GM12878 (cell line): Measurements from ENCODE around the gene SLC25A36. TPM values are rescaled to one million over a fixed set of nuclear protein-coding genes. Genes with fewer than 3 reads are reported as not detected.

ENCODE experiments used
- ATAC-seq: fragments of 200-7000 bp; cut with Tn5 transposase; 3 replicates; pipeline ENCODE4 v1.9.1; 2020; ENCODE audit warnings: mild to moderate bottlenecking, moderate library complexity
- BruUV-seq: library from RNA; stranded (reverse); fragments of 400-500 nt; replicated peaks from 2 replicates; lab custom pipeline; 2021; lab: Mats Ljungman, UMichigan
- CTCF ChIA-PET: fragments of 300-600 bp; sonication (Branson Sonifier 250); formaldehyde crosslinking; extraction: SDS; loops from one replicate; lab custom pipeline; 2021; ENCODE audit warnings: inconsistent platforms; lab: Yijun Ruan, JAX
- POLR2A ChIA-PET: fragments of 350-600 bp; formaldehyde crosslinking; extraction: SDS; loops from one replicate; lab custom pipeline; 2021; ENCODE audit warnings: inconsistent platforms; lab: Charles Lee
- RAD21 ChIA-PET: fragments of 300-600 bp; sonication (Branson Sonifier 250); formaldehyde crosslinking; loops from one replicate; lab custom pipeline; 2023; ENCODE audit warnings: antibody characterized with exemption; ENCODE audit not compliant: unreplicated experiment; lab: Charles Lee
- SMC1A ChIA-PET: fragments of 300-600 bp; sonication (Branson Sonifier 250); formaldehyde crosslinking; loops from one replicate; lab custom pipeline; 2023; ENCODE audit not compliant: unreplicated experiment, uncharacterized antibody; lab: Charles Lee
- DNase-seq: peaks from one replicate; pipeline ENCODE4 v3.0.0-alpha.2; 2011; ENCODE audit warnings: low read depth, low spot score
- FAIRE-seq: peaks from 3 replicates; lab custom pipeline; 2011; peaks lifted over from hg19 to GRCh38; lab: Jason Lieb, UNC
- H2AFZ ChIP-seq: 2 replicates; pipeline ENCODE4 v1.6.0; 2011; ENCODE audit warnings: low read depth, low read length, control low read depth; ENCODE audit not compliant: control insufficient read depth
- H3K27ac ChIP-seq: 2 replicates; pipeline ENCODE4 v1.5.1; 2011; ENCODE audit warnings: control low read depth; ENCODE audit not compliant: control insufficient read depth, insufficient read depth
- H3K27me3 ChIP-seq, 2 experiments: replicated peaks in 1 of 2; 2 replicates each; pipeline versions ENCODE4 v1.6.0 to v1.6.1; 2011; ENCODE audit warnings: low read length in 1 of 2; ENCODE audit not compliant: control insufficient read depth in 2 of 2, insufficient read depth in 2 of 2
- H3K36me3 ChIP-seq, 2 experiments: 2 replicates each; pipeline ENCODE4 v1.5.1; 2011; ENCODE audit warnings: low read length in 1 of 2; ENCODE audit not compliant: control insufficient read depth in 2 of 2, insufficient read depth in 2 of 2
- H3K4me1 ChIP-seq: 2 replicates; pipeline ENCODE4 v1.6.1; 2011; ENCODE audit warnings: mild to moderate bottlenecking, low read length, moderate library complexity, mixed read lengths; ENCODE audit not compliant: control insufficient read depth, insufficient read depth
- H3K4me2 ChIP-seq: 2 replicates; pipeline ENCODE4 v1.6.0; 2011; ENCODE audit warnings: control low read depth; ENCODE audit not compliant: control insufficient read depth, insufficient read depth
- H3K4me3 ChIP-seq: fragments of 200-600 bp; sonication (generic); 2 replicates; pipeline ENCODE4 v1.5.1; 2016
- H3K79me2 ChIP-seq: 2 replicates; pipeline ENCODE4 v1.6.0; 2011; ENCODE audit warnings: low read length; ENCODE audit not compliant: control insufficient read depth, insufficient read depth
- H3K9ac ChIP-seq: 2 replicates; pipeline ENCODE4 v1.8.0; 2011; ENCODE audit warnings: low read length, control low read depth, mixed read lengths; ENCODE audit not compliant: control insufficient read depth, insufficient read depth
- H3K9me3 ChIP-seq: replicated peaks from 3 replicates; pipeline ENCODE4 v1.5.1; 2011; ENCODE audit warnings: mild to moderate bottlenecking, low read length; ENCODE audit not compliant: control insufficient read depth, insufficient read depth
- H4K20me1 ChIP-seq: 2 replicates; pipeline ENCODE4 v1.6.0; 2011; ENCODE audit not compliant: control insufficient read depth, insufficient read depth
- FOXK2 ChIP-seq: fragments of 450-650 bp; IDR thresholded peaks from 2 replicates; pipeline ENCODE4 v1.6.1; 2017; ENCODE audit warnings: mild to moderate bottlenecking, moderate library complexity
- MEF2B ChIP-seq: fragments of 450-650 bp; IDR thresholded peaks from 2 replicates; pipeline ENCODE4 v1.6.1; 2018; ENCODE audit warnings: mild to moderate bottlenecking, moderate library complexity; ENCODE audit not compliant: partially characterized antibody, poor library complexity, severe bottlenecking
- PAX5 ChIP-seq: IDR thresholded peaks from 2 replicates; pipeline ENCODE4 v1.6.1; 2011; ENCODE audit warnings: low read depth, low read length, borderline replicate concordance
- PKNOX1 ChIP-seq: fragments of 450-650 bp; IDR thresholded peaks from 2 replicates; pipeline ENCODE4 v1.6.1; 2016; ENCODE audit warnings: mild to moderate bottlenecking
- POLR2A ChIP-seq: IDR thresholded peaks from 2 replicates; pipeline ENCODE4 v1.6.1; 2011; ENCODE audit warnings: low read depth, mild to moderate bottlenecking, low read length
- POU2F2 ChIP-seq: IDR thresholded peaks from 3 replicates; pipeline ENCODE4 v1.6.1; 2011; ENCODE audit warnings: low read depth, mild to moderate bottlenecking, low read length, borderline replicate concordance
- SUZ12 ChIP-seq: fragments of 200-600 bp; sonication (generic); IDR thresholded peaks from one replicate; pipeline ENCODE4 v1.6.1; 2018; ENCODE audit warnings: antibody characterized with exemption, mild to moderate bottlenecking; ENCODE audit not compliant: unreplicated experiment
- USF2 ChIP-seq: IDR thresholded peaks from 2 replicates; pipeline ENCODE4 v1.6.1; 2011; ENCODE audit warnings: low read depth, low read length, improper control_type of control experiment, borderline replicate concordance
- YBX1 ChIP-seq: fragments of 450-650 bp; IDR thresholded peaks from 2 replicates; pipeline ENCODE4 v1.6.1; 2016; ENCODE audit warnings: antibody characterized with exemption
- ZNF217 ChIP-seq: fragments of 450-650 bp; IDR thresholded peaks from 2 replicates; pipeline ENCODE4 v1.6.1; 2017; ENCODE audit warnings: antibody characterized with exemption, mild to moderate bottlenecking
- ZSCAN29 ChIP-seq: fragments of 450-650 bp; IDR thresholded peaks from 2 replicates; pipeline ENCODE4 v1.6.1; 2017; ENCODE audit warnings: mild to moderate bottlenecking, moderate library complexity
- WGBS: methylation state at CpG from one replicate; pipeline ENCODE4 v1.1.6; 2016; ENCODE audit warnings: low lambda C conversion rate; ENCODE audit not compliant: insufficient replicate concordance, insufficient coverage; ENCODE audit errors: missing lambda C conversion rate; 5-methylcytosine and 5-hydroxymethylcytosine counted together
- in situ Hi-C: fragments of 300-500 bp; cut with MboI; formaldehyde crosslinking; loops from 9 replicates; pipeline ENCODE4 v1.14.3; 2018; ENCODE audit warnings: mixed read lengths
- intact Hi-C: fragments of 100-400 bp; cut with micrococcal nuclease; formaldehyde crosslinking; loops from one replicate; pipeline ENCODE4 v1.14.2; 2022; ENCODE audit not compliant: unreplicated experiment
- polyA plus RNA-seq, 11 experiments: library from polyadenylated mRNA; depleted of rRNA in 4 of 11; unstranded in 6 of 11; stranded (reverse) in 5 of 11; fragments of >200 nt; fragmentation: Nextera tagmentation in 4 of 11; fragmentation: Illumina TruSeq in 1 of 11; extraction: Ambion mirVana in 4 of 11; extraction: Trizol in 1 of 11; gene quantifications; 1 replicate in 1 of 11; 2 replicates in 10 of 11; pipeline versions ENCODE4 v1.2.1 to v1.2.3, GENCODE V29; 2011 to 2016; ENCODE audit warnings: inconsistent platforms in 2 of 11, missing spikeins in 2 of 11, low read depth in 1 of 11
- total RNA-seq, 4 experiments: library from RNA; depleted of rRNA in 3 of 4; stranded (reverse); fragments of >200 nt in 3 of 4; fragmentation: Illumina TruSeq in 1 of 4; extraction: Trizol in 1 of 4; gene quantifications; 2 replicates each; pipeline versions ENCODE4 v1.2.1 to v1.2.3, GENCODE V29; 2013 to 2021
- TF ChIP-seq, protein P1 (sequence below): IDR thresholded peaks from 2 replicates; pipeline ENCODE4 v1.6.1; 2012; ENCODE audit warnings: improper control_type of control experiment, low read depth, low read length; ENCODE audit not compliant: insufficient replicate concordance

The SLC25A36 gene
- total and polyA plus RNA-seq, 10 of the 15 experiments (the other 5 are each of a cell fraction or from before 2014, with no cell fraction given), result 13.0 to 183 (median 47.7) TPM

DNA sequence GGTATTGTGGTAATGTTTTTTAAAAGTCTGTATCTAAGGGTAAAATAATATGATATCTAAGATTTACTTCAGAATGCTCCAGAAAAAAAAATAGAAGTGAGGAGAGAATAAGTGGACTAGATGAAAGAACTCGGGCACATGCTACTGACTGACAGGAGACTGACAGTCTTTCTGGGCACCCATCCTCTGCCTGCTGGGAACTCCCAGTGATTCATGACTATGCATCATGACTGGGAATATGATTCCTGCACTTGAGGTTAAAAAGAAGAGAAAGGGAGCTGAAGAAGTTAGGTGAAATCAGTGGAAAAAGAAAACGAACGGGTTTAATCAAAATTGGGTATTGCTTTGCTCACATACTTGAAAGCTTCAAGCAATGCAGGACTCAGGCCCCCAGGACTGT, 73.8 kb downstream of the SLC25A36 start:
- no peak for DNase-seq
- TF ChIP-seq PAX5 (no peak), FOXK2 (no peak), USF2 (no peak), SUZ12 (no peak), POLR2A (no peak), POU2F2 (no peak), ZNF217 (no peak), YBX1 (no peak), MEF2B (no peak), ZSCAN29 (no peak), PKNOX1 (no peak)
- TF ChIP-seq, protein P1, sequence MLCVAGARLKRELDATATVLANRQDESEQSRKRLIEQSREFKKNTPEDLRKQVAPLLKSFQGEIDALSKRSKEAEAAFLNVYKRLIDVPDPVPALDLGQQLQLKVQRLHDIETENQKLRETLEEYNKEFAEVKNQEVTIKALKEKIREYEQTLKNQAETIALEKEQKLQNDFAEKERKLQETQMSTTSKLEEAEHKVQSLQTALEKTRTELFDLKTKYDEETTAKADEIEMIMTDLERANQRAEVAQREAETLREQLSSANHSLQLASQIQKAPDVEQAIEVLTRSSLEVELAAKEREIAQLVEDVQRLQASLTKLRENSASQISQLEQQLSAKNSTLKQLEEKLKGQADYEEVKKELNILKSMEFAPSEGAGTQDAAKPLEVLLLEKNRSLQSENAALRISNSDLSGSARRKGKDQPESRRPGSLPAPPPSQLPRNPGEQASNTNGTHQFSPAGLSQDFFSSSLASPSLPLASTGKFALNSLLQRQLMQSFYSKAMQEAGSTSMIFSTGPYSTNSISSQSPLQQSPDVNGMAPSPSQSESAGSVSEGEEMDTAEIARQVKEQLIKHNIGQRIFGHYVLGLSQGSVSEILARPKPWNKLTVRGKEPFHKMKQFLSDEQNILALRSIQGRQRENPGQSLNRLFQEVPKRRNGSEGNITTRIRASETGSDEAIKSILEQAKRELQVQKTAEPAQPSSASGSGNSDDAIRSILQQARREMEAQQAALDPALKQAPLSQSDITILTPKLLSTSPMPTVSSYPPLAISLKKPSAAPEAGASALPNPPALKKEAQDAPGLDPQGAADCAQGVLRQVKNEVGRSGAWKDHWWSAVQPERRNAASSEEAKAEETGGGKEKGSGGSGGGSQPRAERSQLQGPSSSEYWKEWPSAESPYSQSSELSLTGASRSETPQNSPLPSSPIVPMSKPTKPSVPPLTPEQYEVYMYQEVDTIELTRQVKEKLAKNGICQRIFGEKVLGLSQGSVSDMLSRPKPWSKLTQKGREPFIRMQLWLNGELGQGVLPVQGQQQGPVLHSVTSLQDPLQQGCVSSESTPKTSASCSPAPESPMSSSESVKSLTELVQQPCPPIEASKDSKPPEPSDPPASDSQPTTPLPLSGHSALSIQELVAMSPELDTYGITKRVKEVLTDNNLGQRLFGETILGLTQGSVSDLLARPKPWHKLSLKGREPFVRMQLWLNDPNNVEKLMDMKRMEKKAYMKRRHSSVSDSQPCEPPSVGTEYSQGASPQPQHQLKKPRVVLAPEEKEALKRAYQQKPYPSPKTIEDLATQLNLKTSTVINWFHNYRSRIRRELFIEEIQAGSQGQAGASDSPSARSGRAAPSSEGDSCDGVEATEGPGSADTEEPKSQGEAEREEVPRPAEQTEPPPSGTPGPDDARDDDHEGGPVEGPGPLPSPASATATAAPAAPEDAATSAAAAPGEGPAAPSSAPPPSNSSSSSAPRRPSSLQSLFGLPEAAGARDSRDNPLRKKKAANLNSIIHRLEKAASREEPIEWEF, result no peak
- intact Hi-C loops, result no loop called here
- ChIA-PET SMC1A (interaction anchor here (0.6 to 0.8 kb wide), 2 partner anchors 13 to 16 kb away, joined by 3 read pairs; no protein-coding TSS in a partner anchor), RAD21 (no interaction called here), POLR2A (no interaction called here), CTCF (interaction anchor here (1.6 to 2.0 kb wide), 2 partner anchors 16 to 90 kb away, joined by 5 to 6 read pairs; no protein-coding TSS in a partner anchor)
- H3K4me3 ChIP-seq, result no peak overlapping the region
- H4K20me1 ChIP-seq, result no peaks in the 10 kb centered on the region
- 8% methylated on average over 3 of the region's 3 CpGs for WGBS
- no peaks in the 10 kb centered on the region for H3K79me2 ChIP-seq
- H2AFZ ChIP-seq, result no peak overlapping the region
- H3K27me3 ChIP-seq, result no peaks in the 10 kb centered on the region; a peak in 1 of 4 replicates
- H3K27ac ChIP-seq, result no peak overlapping the region
- H3K4me1 ChIP-seq, result no peaks in the 10 kb centered on the region
- no peak overlapping the region for H3K4me2 ChIP-seq
- FAIRE-seq, result no peak
- in situ Hi-C loops, result no loop called here
- H3K36me3 ChIP-seq, result no peaks in the 10 kb centered on the region
- H3K9ac ChIP-seq, result no peak overlapping the region
- ATAC-seq, result no peak
- no TSS peak for BruUV-seq
- H3K9me3 ChIP-seq, result no peaks in the 10 kb centered on the region
